ENCODE measurements around the gene BICRA.

The BICRA gene

GRCh38 chr19:47564081-47564480 lies 44.9 kb upstream of the BICRA start:
- TF ChIP-seq EZH2 (optimal IDR thresholded peaks at IDR 0.05; ENCODE audit: low read depth, low read length) = no peak
- TF ChIP-seq EZH2phosphoT487 (IDR thresholded peaks at IDR 0.05; ENCODE audit: low read length) = no peak
- no peak for TF ChIP-seq CTCF (IDR thresholded peaks at IDR 0.05; ENCODE audit: low read length)
- Histone ChIP-seq H3F3A (ENCODE audit: insufficient read depth, low read length) (peaks cover 12% of the 10 kb centered on the region), H3K9ac (ENCODE audit: low read length) (no peak overlapping the region), H3K4me3 (ENCODE audit: low read length) (no peak overlapping the region), H3K27ac (ENCODE audit: low read length) (no peak overlapping the region), H3K36me3 (replicated peaks; ENCODE audit: insufficient read depth, low read length) (no peaks in the 10 kb centered on the region), H4K20me1 (ENCODE audit: insufficient read depth, low read length) (no peaks in the 10 kb centered on the region), H3K4me1 (ENCODE audit: low read length) (peaks cover 13% of the 10 kb centered on the region), H3K9me2 (replicated peaks; ENCODE audit: insufficient read depth, low read length) (no peaks in the 10 kb centered on the region), H3K4me2 (ENCODE audit: low read depth, low read length) (no peak overlapping the region), H3K27me3 (replicated peaks; ENCODE audit: insufficient read depth, low read length) (peaks cover 28% of the 10 kb centered on the region), H3K9me3 (replicated peaks; ENCODE audit: insufficient read depth, low read length) (no peaks in the 10 kb centered on the region), H2AFZ (ENCODE audit: low read length) (no peak overlapping the region), H3K79me2 (ENCODE audit: low read length) (no peaks in the 10 kb centered on the region)
- DNase-seq = no peak

- H3K27me3 ChIP-seq (replicated peaks; ENCODE audit: insufficient read depth, low read length) = peaks cover 43% of the 10 kb centered on the region
- H3F3A ChIP-seq (ENCODE audit: insufficient read depth, low read length) = no peaks in the 10 kb centered on the region
- H3K9me2 ChIP-seq (replicated peaks; ENCODE audit: insufficient read depth, low read length) = no peaks in the 10 kb centered on the region
- no peak for TF ChIP-seq EZH2 (optimal IDR thresholded peaks at IDR 0.05; ENCODE audit: low read depth, low read length)
- TF ChIP-seq EZH2phosphoT487 (IDR thresholded peaks at IDR 0.05; ENCODE audit: low read length) = no peak
- no peak for TF ChIP-seq CTCF (IDR thresholded peaks at IDR 0.05; ENCODE audit: low read length)
- H3K9me3 ChIP-seq (replicated peaks; ENCODE audit: insufficient read depth, low read length) = no peaks in the 10 kb centered on the region
- no peaks in the 10 kb centered on the region for H4K20me1 ChIP-seq (ENCODE audit: insufficient read depth, low read length)
- no peak overlapping the region for H3K4me2 ChIP-seq (ENCODE audit: low read depth, low read length)
- no peak overlapping the region for H3K27ac ChIP-seq (ENCODE audit: low read length)
- H3K4me3 ChIP-seq (ENCODE audit: low read length) = no peak overlapping the region
- no peak overlapping the region for H2AFZ ChIP-seq (ENCODE audit: low read length)
- H3K79me2 ChIP-seq (ENCODE audit: low read length) = no peaks in the 10 kb centered on the region
- DNase-seq = no peak
- H3K4me1 ChIP-seq (ENCODE audit: low read length) = no peaks in the 10 kb centered on the region
- H3K36me3 ChIP-seq (replicated peaks; ENCODE audit: insufficient read depth, low read length) = no peaks in the 10 kb centered on the region
- H3K9ac ChIP-seq (ENCODE audit: low read length) = no peak overlapping the region
Observed at GRCh38 chr19:47569331-47569730, 39.6 kb upstream of the BICRA start.

DNA sequence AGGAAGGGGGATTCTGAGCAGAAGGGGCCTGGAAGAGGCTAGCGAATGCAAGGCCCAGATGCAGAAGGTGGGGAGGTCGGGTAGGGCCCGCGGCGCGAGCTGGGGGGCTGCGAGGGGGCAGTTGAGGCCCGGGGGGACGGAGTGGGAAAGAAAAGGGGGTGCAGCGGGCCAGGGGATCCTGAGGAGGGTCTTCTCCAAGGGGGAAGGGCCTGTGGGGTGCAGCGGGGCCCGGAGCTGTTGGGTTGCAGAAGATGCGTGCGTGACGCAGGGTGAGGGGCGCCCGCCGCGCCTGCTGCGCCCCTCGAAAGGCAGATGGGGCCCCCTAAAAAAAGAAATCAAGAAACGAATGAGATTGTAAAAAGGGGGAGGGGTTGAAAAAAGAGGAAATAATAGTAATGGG lies 36.3 kb upstream of the BICRA start:
- Histone ChIP-seq H3K4me3 (ENCODE audit: low read length) (no peak overlapping the region), H3K79me2 (ENCODE audit: low read length) (no peaks in the 10 kb centered on the region), H3K9ac (ENCODE audit: low read length) (no peak overlapping the region), H4K20me1 (ENCODE audit: insufficient read depth, low read length) (no peaks in the 10 kb centered on the region), H3K4me2 (ENCODE audit: low read depth, low read length) (no peak overlapping the region), H3F3A (ENCODE audit: insufficient read depth, low read length) (no peaks in the 10 kb centered on the region), H3K36me3 (replicated peaks; ENCODE audit: insufficient read depth, low read length) (no peaks in the 10 kb centered on the region), H3K27ac (ENCODE audit: low read length) (no peak overlapping the region), H3K9me2 (replicated peaks; ENCODE audit: insufficient read depth, low read length) (no peaks in the 10 kb centered on the region), H3K9me3 (replicated peaks; ENCODE audit: insufficient read depth, low read length) (no peaks in the 10 kb centered on the region), H3K27me3 (replicated peaks; ENCODE audit: insufficient read depth, low read length) (peaks cover 50% of the 10 kb centered on the region), H2AFZ (ENCODE audit: low read length) (no peak overlapping the region), H3K4me1 (ENCODE audit: low read length) (no peaks in the 10 kb centered on the region)
- DNase-seq = no peak
- no peak for TF ChIP-seq EZH2 (optimal IDR thresholded peaks at IDR 0.05; ENCODE audit: low read depth, low read length)
- TF ChIP-seq EZH2phosphoT487 (IDR thresholded peaks at IDR 0.05; ENCODE audit: low read length) = no peak
- TF ChIP-seq CTCF (IDR thresholded peaks at IDR 0.05; ENCODE audit: low read length) = no peak
